Measurements from ENCODE around the gene MYL4.

DNA sequence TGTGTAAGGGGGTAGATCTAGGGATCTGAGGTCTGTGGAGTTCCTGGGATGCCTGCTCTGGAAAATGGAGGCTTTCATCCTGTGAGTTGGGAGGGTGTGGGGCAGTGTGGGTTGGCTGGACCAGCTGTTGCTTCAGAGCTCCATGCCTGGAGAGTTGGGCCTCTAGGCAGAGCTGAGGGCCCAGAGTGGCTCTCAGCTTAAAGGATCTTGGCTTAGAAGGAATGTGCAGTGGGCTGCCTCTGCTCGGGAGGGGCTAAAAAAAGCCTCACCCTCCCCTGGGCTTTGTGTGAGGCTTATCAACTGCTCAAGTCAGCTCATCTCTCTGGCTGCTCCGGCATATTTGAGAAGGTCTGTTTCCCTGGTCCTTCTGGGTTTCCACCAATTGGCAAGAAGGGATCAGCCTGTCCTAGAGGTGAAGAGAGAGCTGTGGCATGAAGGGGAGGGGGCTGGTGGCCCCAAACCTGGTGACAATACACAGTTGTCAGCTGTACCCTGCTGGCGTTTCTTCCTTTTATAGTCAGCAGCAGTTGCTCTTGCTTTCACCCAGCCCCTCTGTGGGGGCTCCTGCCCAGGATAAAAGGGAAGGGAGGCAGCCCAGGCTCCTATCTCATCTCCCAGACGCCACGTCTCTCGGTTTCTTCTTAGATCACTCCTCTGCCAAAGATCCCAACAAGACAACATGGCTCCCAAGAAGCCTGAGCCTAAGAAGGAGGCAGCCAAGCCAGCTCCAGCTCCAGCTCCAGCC is at the start of gene MYL4:
- no peak for TF ChIP-seq POLR2A (IDR thresholded peaks at IDR 0.05)
- TF ChIP-seq, protein P1, sequence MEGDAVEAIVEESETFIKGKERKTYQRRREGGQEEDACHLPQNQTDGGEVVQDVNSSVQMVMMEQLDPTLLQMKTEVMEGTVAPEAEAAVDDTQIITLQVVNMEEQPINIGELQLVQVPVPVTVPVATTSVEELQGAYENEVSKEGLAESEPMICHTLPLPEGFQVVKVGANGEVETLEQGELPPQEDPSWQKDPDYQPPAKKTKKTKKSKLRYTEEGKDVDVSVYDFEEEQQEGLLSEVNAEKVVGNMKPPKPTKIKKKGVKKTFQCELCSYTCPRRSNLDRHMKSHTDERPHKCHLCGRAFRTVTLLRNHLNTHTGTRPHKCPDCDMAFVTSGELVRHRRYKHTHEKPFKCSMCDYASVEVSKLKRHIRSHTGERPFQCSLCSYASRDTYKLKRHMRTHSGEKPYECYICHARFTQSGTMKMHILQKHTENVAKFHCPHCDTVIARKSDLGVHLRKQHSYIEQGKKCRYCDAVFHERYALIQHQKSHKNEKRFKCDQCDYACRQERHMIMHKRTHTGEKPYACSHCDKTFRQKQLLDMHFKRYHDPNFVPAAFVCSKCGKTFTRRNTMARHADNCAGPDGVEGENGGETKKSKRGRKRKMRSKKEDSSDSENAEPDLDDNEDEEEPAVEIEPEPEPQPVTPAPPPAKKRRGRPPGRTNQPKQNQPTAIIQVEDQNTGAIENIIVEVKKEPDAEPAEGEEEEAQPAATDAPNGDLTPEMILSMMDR (IDR thresholded peaks at IDR 0.05), result no peak

Data from testis (tissue), 2 donors.